ENCODE measurements around the gene HORMAD2. TPM values are rescaled to one million over a fixed set of nuclear protein-coding genes. Genes with fewer than 3 reads are reported as not detected.

The HORMAD2 gene
- total RNA-seq, 1 experiment from 2014 or later, result not detected

- Mint-ChIP-seq H3K27me3 (ENCODE audit: low read depth) (peaks cover 3% of the 10 kb centered on the region; the same call in 1 of the 2 replicates), H3K9me3 (peaks cover 34% of the 10 kb centered on the region), H3K36me3 (peaks cover 21% of the 10 kb centered on the region), H3K4me1 (no peaks in the 10 kb centered on the region), H3K27ac (no peak overlapping the region), H3K4me3 (no peak overlapping the region)
- ChIA-PET CTCF (no interaction called here), POLR2A (no interaction called here)
- TF ChIP-seq ZNF425 (CRISPR knock-in tag; conservative IDR thresholded peaks at IDR 0.05) (no peak), NFATC4 (CRISPR knock-in tag; IDR thresholded peaks at IDR 0.05) (no peak), GABPB1 (CRISPR knock-in tag; IDR thresholded peaks at IDR 0.05) (no peak), ZNF138 (CRISPR knock-in tag; conservative IDR thresholded peaks at IDR 0.05) (no peak), ZMAT4 (CRISPR knock-in tag; IDR thresholded peaks at IDR 0.05) (no peak), USF2 (CRISPR knock-in tag; IDR thresholded peaks at IDR 0.05) (no peak)
- ATAC-seq (no peak), DNase-seq (ENCODE audit: low spot score) (no peak)
Measured at GRCh38 chr22:30062950-30063349, 17.3 kb upstream of the HORMAD2 start.

- ATAC-seq, result no peak
- Mint-ChIP-seq H3K27ac (no peak overlapping the region), H3K27me3 (ENCODE audit: low read depth) (peaks cover 3% of the 10 kb centered on the region; the same call in 1 of the 2 replicates), H3K4me1 (no peaks in the 10 kb centered on the region), H3K9me3 (peaks cover 26% of the 10 kb centered on the region), H3K4me3 (no peak overlapping the region), H3K36me3 (peaks cover 17% of the 10 kb centered on the region)
- DNase-seq (ENCODE audit: low spot score), result no peak
- ChIA-PET CTCF (no interaction called here), POLR2A (no interaction called here)
- TF ChIP-seq AFF4 (CRISPR knock-in tag; IDR thresholded peaks at IDR 0.05; ENCODE audit: borderline replicate concordance) (no peak), NFE2L1 (CRISPR knock-in tag; IDR thresholded peaks at IDR 0.05) (no peak), STAT6 (CRISPR knock-in tag; conservative IDR thresholded peaks at IDR 0.05; ENCODE audit: low read depth) (no peak), ZNF425 (CRISPR knock-in tag; conservative IDR thresholded peaks at IDR 0.05) (no peak), SMAD3 (CRISPR knock-in tag; IDR thresholded peaks at IDR 0.05; ENCODE audit: borderline replicate concordance) (no peak), HMGA2 (CRISPR knock-in tag; IDR thresholded peaks at IDR 0.05) (no peak), ZNF121 (CRISPR knock-in tag; IDR thresholded peaks at IDR 0.05) (no peak), E2F5 (CRISPR knock-in tag; IDR thresholded peaks at IDR 0.05) (no peak), MAX (CRISPR knock-in tag; IDR thresholded peaks at IDR 0.05) (no peak), PRDM15 (CRISPR knock-in tag; IDR thresholded peaks at IDR 0.05) (no peak)
Measured at GRCh38 chr22:30064172-30064571, 16.1 kb upstream of the HORMAD2 start.
